A549 treated with AZD9567 at 1 μM for 4 hours (cell line): ENCODE results near the gene SERTAD3. TPM values are rescaled to one million over a fixed set of nuclear protein-coding genes. Genes with fewer than 3 reads are reported as not detected.

Source experiments
- total RNA-seq: library from RNA; stranded (reverse); fragments of 200-300 nt; extraction: Qiagen RNA extraction; gene quantifications from 5 replicates; pipeline ENCODE4 v1.2.3, GENCODE V29; 2022; ENCODE audit not compliant: insufficient read depth

SERTAD3 gene, protein sequence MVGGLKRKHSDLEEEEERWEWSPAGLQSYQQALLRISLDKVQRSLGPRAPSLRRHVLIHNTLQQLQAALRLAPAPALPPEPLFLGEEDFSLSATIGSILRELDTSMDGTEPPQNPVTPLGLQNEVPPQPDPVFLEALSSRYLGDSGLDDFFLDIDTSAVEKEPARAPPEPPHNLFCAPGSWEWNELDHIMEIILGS
- total RNA-seq = 25.6 to 45.7 TPM (median 37.6 TPM) in 5 replicates

DNA sequence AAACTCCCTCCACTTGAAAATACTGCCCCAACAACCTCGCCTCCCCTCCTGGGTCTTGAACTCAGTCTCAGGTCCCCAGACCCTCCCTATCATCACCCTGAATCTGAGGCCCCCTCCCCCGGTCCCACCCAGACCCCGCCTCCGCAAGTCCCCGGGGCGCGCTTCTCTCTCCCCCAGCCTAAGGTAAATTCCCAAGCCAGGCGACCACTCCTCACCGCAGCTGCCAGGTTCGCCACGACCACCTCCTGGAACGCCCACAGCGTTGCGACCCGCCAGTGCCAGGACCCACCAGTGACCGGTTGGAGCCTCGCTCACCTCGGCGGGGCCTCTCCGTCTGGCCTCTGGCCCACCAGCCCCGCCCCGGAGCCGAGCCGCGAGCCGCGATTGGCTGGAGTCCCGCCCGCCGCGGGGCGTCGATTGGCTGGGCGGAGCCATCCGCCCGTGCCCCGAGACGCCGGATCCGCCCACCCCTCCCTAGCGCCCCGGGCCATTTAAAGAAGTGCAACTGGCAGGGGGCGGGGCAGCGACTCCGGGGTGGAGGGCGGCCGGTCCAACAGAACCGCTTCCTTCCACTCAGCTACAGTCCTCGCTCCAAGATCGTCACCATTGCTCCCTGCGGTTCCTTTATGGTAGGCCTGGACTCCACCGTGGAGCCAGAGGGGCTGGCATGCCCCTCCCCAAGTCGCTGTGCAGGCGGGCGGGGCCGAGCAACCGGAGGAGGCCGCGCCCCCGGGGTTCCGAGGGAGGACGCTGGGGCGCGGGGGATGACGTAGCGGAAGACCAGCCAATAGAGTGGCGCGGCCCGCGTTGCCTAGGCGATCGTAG is at the start of gene SERTAD3:
Gene SERTAD3, minus strand, starts transcription at position 336 of the 825 bp plus-strand sequence. CDS start 2,255 bp downstream, outside the sequence.

DNA sequence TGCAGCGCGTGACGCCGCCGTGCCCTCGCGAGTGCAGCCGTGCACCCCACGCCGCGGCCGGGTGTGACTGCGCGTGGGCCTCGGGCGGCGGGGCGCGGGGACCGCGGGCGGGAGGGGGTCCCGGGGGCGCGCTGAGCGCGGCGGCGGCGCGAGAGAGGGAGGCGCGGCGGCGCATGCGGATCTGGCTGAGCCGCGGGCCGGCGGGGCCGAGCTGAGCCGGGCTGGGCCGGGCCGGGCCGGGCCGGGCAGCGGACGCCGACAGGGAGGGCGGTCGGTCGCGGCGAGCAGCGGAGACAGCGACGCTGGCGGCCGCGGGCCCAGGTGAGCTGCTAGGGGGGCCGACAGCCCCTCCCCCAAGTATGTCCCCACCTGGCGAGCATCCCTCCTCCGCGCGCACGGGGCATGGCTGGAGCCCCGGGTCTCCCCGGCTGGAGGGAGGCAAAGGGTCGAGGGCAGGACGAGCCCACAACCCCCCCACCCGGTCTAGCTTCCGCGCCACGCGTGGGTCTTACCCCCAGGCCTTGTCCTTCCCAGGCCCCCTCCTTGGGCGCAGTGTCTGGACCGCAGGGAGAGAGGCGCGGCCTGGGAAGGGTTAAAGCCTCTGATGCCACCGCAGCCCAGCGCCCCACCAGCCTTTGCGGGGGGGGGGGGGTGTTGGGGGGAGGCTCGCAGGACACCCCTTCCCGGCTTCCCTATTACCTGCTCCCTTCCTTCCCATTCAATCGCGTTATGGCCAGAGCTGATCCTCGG is 23.0 kb upstream of the SERTAD3 start, which contains the start of gene SPTBN4:
Gene SPTBN4, plus strand, starts transcription at position 17 of the 750 bp plus-strand sequence. CDS start 5,621 bp downstream, outside the sequence.

DNA sequence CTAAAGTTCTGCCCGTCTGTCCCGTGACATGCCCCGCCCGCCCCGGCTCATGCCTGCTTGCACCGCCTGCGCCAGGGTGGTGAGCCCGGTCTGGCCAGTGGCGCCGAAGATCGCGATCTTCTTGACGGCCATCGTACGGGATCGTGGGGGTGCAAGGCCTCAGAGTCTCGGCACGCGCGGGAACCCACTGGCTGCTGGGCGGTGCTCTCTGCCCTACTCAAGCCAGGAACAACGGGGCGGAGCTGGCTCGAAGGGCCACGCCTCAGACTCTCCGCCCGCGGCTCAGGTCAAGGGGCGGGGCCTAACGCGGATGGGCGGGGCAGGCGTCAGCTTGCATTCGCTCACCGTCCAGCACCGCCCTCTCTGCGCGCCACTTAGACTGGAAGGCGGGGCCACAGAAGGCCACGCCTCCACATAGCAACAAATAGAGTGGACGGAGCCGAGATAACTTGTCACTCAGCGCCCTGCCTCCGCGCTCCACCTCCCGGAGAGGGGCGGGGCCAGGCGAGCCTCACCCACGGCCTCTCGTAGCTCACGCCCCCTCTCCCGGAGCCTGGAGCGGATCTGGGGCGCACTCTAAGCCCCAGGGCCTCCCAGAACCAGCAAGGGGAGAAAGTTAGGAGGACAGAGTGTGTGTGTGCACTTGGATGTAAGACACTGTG is 21.6 kb upstream of the SERTAD3 start, which contains the start of gene BLVRB:
Gene BLVRB, minus strand, starts transcription at position 189 of the 662 bp plus-strand sequence. Its CDS starts 57 bp downstream, at position 132.

DNA sequence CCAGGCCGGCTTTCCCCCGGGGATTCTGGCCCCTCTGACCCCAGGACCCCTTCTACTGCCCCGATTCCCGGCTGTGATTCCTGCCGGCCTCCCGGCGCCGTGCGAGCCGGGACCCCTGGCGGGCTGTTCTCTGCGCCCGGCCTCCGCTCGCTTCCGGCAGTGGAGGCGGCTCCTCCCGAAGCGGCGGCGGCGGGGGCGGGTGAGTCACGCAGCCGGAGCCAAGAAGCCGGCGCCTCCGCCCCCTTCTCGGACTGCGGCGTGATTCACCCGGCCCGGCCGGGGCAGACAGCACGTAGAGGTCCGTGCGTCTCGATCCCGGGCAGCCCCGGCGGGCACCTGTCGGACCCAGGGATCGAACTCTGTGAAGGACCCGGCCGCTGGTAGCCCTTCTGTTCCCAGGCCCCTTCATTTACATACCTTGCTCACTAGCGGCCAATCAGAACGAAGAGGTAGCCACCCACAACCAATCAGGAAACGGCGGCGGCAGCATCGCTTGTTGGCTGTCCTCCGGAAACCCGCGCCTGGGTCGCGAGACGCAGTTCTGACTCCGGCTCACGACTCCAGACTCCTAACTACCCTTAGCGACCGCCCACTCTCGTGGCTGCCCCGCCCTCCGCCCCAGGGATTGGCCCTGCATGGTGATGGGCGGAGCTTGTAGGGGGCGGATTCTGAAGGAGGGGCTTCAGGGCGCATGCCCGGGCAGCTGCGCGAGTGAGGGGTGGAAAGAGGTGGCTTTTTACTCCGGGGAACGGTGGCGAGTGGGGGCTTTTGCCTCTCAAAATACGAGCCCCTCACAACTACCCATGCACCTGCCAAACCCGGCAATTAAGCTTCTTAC is 18.5 kb downstream of the SERTAD3 start, which contains the start of gene SERTAD1:
Gene SERTAD1, minus strand, starts transcription at position 543 of the 838 bp plus-strand sequence. CDS start 2,446 bp downstream, outside the sequence.

DNA sequence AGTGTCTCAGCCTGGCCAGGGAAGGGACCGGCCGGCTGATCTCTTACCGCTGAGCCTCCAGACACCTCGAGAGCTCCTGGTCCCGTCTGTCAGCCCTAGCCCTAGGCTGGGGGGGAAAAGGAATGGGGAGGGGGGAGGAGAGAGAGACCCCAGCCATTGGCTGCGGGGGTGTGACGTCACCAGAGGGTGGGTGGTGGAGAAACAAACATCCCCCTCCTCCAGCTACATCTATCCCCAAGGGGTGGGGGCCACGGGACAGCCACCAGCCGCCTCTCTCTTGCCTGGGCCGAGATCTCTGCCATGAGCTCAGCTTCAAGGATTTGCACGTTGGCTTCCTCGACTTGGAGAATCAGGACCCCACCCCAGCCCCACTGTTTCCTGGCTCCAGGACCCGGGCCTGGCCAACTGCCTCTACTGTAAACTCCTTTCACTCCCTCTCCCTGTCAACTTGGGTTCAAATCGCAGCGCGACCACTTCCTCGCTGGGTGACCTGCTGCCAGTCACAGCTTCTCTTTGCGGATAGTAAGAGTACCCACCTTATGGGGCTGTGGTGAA is 30.8 kb downstream of the SERTAD3 start, which contains the start of gene PRX:
Gene PRX, minus strand, starts transcription at position 88 of the 555 bp plus-strand sequence. CDS start 5,446 bp downstream, outside the sequence.

Other genes starting within 250 kb of the SERTAD3 start
- gene TTC9B, start 226.0 kb downstream of the SERTAD3 start, total RNA-seq = 0.37 to 0.94 TPM (median 0.56 TPM) in 4 of 5 replicates, not detected in the other
- 0.11 to 0.31 TPM (median 0.22 TPM) in 4 of 5 replicates, not detected in the other for gene CCNP, start 217.6 kb downstream of the SERTAD3 start, total RNA-seq
- 124 to 171 TPM (median 166 TPM) in 5 replicates for gene AKT2, start 159.0 kb downstream of the SERTAD3 start, total RNA-seq
- gene C19orf47, start 95.9 kb downstream of the SERTAD3 start, total RNA-seq = 32.0 to 59.7 TPM (median 33.8 TPM) in 5 replicates
- 263 to 323 TPM (median 272 TPM) in 5 replicates for gene PLD3, start 95.6 kb downstream of the SERTAD3 start, total RNA-seq
- 0.27 to 0.35 TPM (median 0.31 TPM) in 4 of 5 replicates, not detected in the other for gene HIPK4, start 54.2 kb downstream of the SERTAD3 start, total RNA-seq
- gene PRX, start 31.0 kb downstream of the SERTAD3 start, total RNA-seq = 1.4 to 1.6 TPM (median 1.5 TPM) in 5 replicates
- gene SERTAD1, start 18.3 kb downstream of the SERTAD3 start, total RNA-seq = 24.0 to 53.9 TPM (median 42.9 TPM) in 5 replicates
- 240 to 363 TPM (median 318 TPM) in 5 replicates for gene BLVRB, start 21.4 kb upstream of the SERTAD3 start, total RNA-seq
- gene SPTBN4, start 22.7 kb upstream of the SERTAD3 start, total RNA-seq = 0.32 to 0.72 TPM (median 0.52 TPM) in 5 replicates
- 125 to 139 TPM (median 133 TPM) in 5 replicates for gene SHKBP1, start 132.5 kb upstream of the SERTAD3 start, total RNA-seq
- gene LTBP4, start 157.0 kb upstream of the SERTAD3 start, total RNA-seq = 35.2 to 57.9 TPM (median 54.8 TPM) in 5 replicates
- gene NUMBL, start 246.3 kb upstream of the SERTAD3 start, total RNA-seq = 47.8 to 82.6 TPM (median 77.1 TPM) in 5 replicates